Measurements from ENCODE around the gene TSBP1. TPM values are rescaled to one million over a fixed set of nuclear protein-coding genes. Genes with fewer than 3 reads are reported as not detected.
"Not testable (repeated sequence)": the region's sequence is repeated elsewhere in the genome, so short reads cannot be mapped to it uniquely, and the experiment has no call there.

Gene TSBP1
- total and polyA plus RNA-seq, 7 donors, result not detected

GRCh38 chr6:32298632-32299336, 72.9 kb downstream of the TSBP1 start:
- Histone ChIP-seq H3K4me3 (no peak overlapping the region), H3K27ac (no peak overlapping the region), H3K9me3 (no peaks in the 10 kb centered on the region), H3K4me1 (no peaks in the 10 kb centered on the region), H3K27me3 (no peaks in the 10 kb centered on the region), H3K36me3 (no peaks in the 10 kb centered on the region)
- 54 to 69% methylated on average over 3 of the region's 3 CpGs for WGBS, 2 donors
- TF ChIP-seq POLR2AphosphoS5 (IDR thresholded peaks at IDR 0.05) (no peak), CTCF (IDR thresholded peaks at IDR 0.05) (no peak), POLR2A (IDR thresholded peaks at IDR 0.05) (no peak), EP300 (IDR thresholded peaks at IDR 0.05) (no peak)
- intact Hi-C loops (cut with DNase I), result no loop called here
- DNase-seq, result no peak

- H3K4me3 ChIP-seq; H3K27ac ChIP-seq; H3K36me3 ChIP-seq; DNase-seq; H3K4me1 ChIP-seq; H3K9me3 ChIP-seq; H3K27me3 ChIP-seq; intact Hi-C loops (cut with DNase I): not testable (repeated sequence)
- 88 to 92% methylated on average over 3 of the region's 3 CpGs for WGBS, 2 donors
Observed at GRCh38 chr6:32294980-32295379, 76.7 kb downstream of the TSBP1 start.

- H3K4me1 ChIP-seq, result no peaks in the 10 kb centered on the region
- intact Hi-C loops (cut with DNase I), result no loop called here
- TF ChIP-seq EP300 (IDR thresholded peaks at IDR 0.05) (no peak), CTCF (IDR thresholded peaks at IDR 0.05) (no peak), POLR2A (IDR thresholded peaks at IDR 0.05) (no peak), POLR2AphosphoS5 (IDR thresholded peaks at IDR 0.05) (no peak)
Observed at GRCh38 chr6:32294566-32294965, 77.1 kb downstream of the TSBP1 start.

GRCh38 chr6:32293695-32294094, 78.0 kb downstream of the TSBP1 start:
- DNase-seq, result no peak
- Histone ChIP-seq H3K27me3 (no peaks in the 10 kb centered on the region), H3K4me3 (no peak overlapping the region), H3K27ac (no peak overlapping the region), H3K4me1 (no peaks in the 10 kb centered on the region), H3K36me3 (no peaks in the 10 kb centered on the region), H3K9me3 (no peaks in the 10 kb centered on the region)
- intact Hi-C loops (cut with DNase I), result no loop called here
- WGBS, 2 donors, result 81 to 92% methylated on average over 4 of the region's 4 CpGs
- TF ChIP-seq EP300 (IDR thresholded peaks at IDR 0.05) (no peak), POLR2A (IDR thresholded peaks at IDR 0.05) (no peak), POLR2AphosphoS5 (IDR thresholded peaks at IDR 0.05) (no peak), CTCF (IDR thresholded peaks at IDR 0.05) (no peak)

More at GRCh38 chr6:32294566-32294965, 77.1 kb downstream of the TSBP1 start:
- H3K27ac ChIP-seq, result no peak overlapping the region
- H3K9me3 ChIP-seq, result no peaks in the 10 kb centered on the region
- no peaks in the 10 kb centered on the region for H3K27me3 ChIP-seq
- DNase-seq, result no peak
- no peaks in the 10 kb centered on the region for H3K36me3 ChIP-seq
- no peak overlapping the region for H3K4me3 ChIP-seq
- WGBS, 2 donors, result 49 to 93% methylated on average over 2 of the region's 2 CpGs

- DNase-seq, result no peak
- Histone ChIP-seq H3K4me1 (no peaks in the 10 kb centered on the region), H3K36me3 (no peaks in the 10 kb centered on the region), H3K27ac (no peak overlapping the region), H3K9me3 (no peaks in the 10 kb centered on the region), H3K4me3 (no peak overlapping the region), H3K27me3 (no peaks in the 10 kb centered on the region)
- 18 to 80% methylated on average over 1 of the region's 1 CpG for WGBS, 2 donors
- TF ChIP-seq EP300 (IDR thresholded peaks at IDR 0.05), result no peak
- no peak for TF ChIP-seq POLR2A (IDR thresholded peaks at IDR 0.05)
- TF ChIP-seq CTCF (IDR thresholded peaks at IDR 0.05), result no peak
- TF ChIP-seq POLR2AphosphoS5 (IDR thresholded peaks at IDR 0.05), result no peak
- intact Hi-C loops (cut with DNase I), result no loop called here
Observed at GRCh38 chr6:32291543-32291942, 80.2 kb downstream of the TSBP1 start.

All from sigmoid colon (tissue), 7 donors.